Esophagus muscularis mucosa (tissue), 4 donors: ENCODE measurements around the gene DGCR8. TPM values are rescaled to one million over a fixed set of nuclear protein-coding genes. Genes with fewer than 3 reads are reported as not detected.

Experiments used
- DNase-seq: peaks from one replicate; pipeline ENCODE4 v3.0.0-alpha.2; 2017; ENCODE audit errors: extremely low spot score
- H3K27ac ChIP-seq, 4 donors: fragments of 200-600 bp; sonication (generic); replicated peaks in 1 of 4; 1 replicate in 3 of 4; 2 replicates in 1 of 4; pipeline ENCODE4 v1.5.1; 2016 to 2019; ENCODE audit warnings: mild to moderate bottlenecking in 1 of 4
- H3K27me3 ChIP-seq, 4 donors: fragments of 200-600 bp; sonication (generic); one replicate each; pipeline versions ENCODE4 v1.5.1 to v1.6.0; 2016 to 2019
- H3K36me3 ChIP-seq, 4 donors: fragments of 200-600 bp; sonication (generic); one replicate each; pipeline ENCODE4 v1.5.1; 2016 to 2019
- H3K4me1 ChIP-seq, 4 donors: fragments of 200-600 bp; sonication (generic); one replicate each; pipeline ENCODE4 v1.5.1; 2016 to 2019
- H3K4me3 ChIP-seq, 4 donors: fragments of 200-600 bp; sonication (generic); 1 replicate in 2 of 4; 2 replicates in 2 of 4; pipeline ENCODE4 v1.5.1; 2016 to 2019; ENCODE audit warnings: mild to moderate bottlenecking in 4 of 4, moderate library complexity in 1 of 4
- H3K9me3 ChIP-seq, 4 donors: fragments of 200-600 bp; sonication (generic); 1 replicate in 3 of 4; 2 replicates in 1 of 4; pipeline ENCODE4 v1.5.1; 2016 to 2019
- CTCF ChIP-seq, 3 experiments: fragments of 200-600 bp in 2 of 3; fragments of 450-650 bp in 1 of 3; sonication (generic) in 2 of 3; IDR thresholded peaks; one replicate each; pipeline ENCODE4 v1.5.1; 2017 to 2019; ENCODE audit warnings: antibody characterized with exemption in 3 of 3, mild to moderate bottlenecking in 2 of 3, moderate library complexity in 1 of 3
- EP300 ChIP-seq: sonication (generic); formaldehyde crosslinking; IDR thresholded peaks from one replicate; pipeline ENCODE4 v1.6.1; 2017; ENCODE audit warnings: antibody characterized with exemption
- POLR2A ChIP-seq: fragments of 450-650 bp; IDR thresholded peaks from one replicate; pipeline ENCODE4 v1.6.1; 2017; ENCODE audit warnings: antibody characterized with exemption, moderate library complexity, mild to moderate bottlenecking, low read depth
- POLR2AphosphoS5 ChIP-seq, 2 donors: sonication (generic); formaldehyde crosslinking; IDR thresholded peaks; one replicate each; pipeline ENCODE4 v1.6.1; 2017; ENCODE audit warnings: antibody characterized with exemption in 2 of 2
- WGBS: methylation state at CpG from one replicate; pipeline ENCODE4 v1.1.5; 2018; 5-methylcytosine and 5-hydroxymethylcytosine counted together
- intact Hi-C: fragments of 100-400 bp; cut with DNase I; formaldehyde crosslinking; loops from one replicate; pipeline ENCODE4 v1.15.1; 2023
- total RNA-seq, 4 donors: library from RNA; depleted of rRNA; stranded (reverse); fragments of >200 nt; gene quantifications; one replicate each; pipeline versions ENCODE4 v1.1.0 to v1.2.1, GENCODE V29; 2016

Gene DGCR8
- 10 to 100 TPM; 16.9 to 26.6 (median 19.6) TPM for total RNA-seq

GRCh38 chr22:20079745-20080444 lies at the start of gene DGCR8:
TSS of gene DGCR8 (plus strand) at chr22:20080241. CDS start at chr22:20085964, 5,723 bp downstream.
- H3K4me1 ChIP-seq: peaks cover 45 to 51% (median 50%) of the 10 kb centered on the region in 4 donors
- intact Hi-C loops: loop anchor here (5.0 kb wide), 1 partner anchor 63 kb away; the partner anchor contains the start of gene ARVCF
- WGBS: under 1% methylated on average over 39 of the region's 100 CpGs
- H3K27me3 ChIP-seq: no peaks in the 10 kb centered on the region
- no peaks in the 10 kb centered on the region for H3K36me3 ChIP-seq
- TF ChIP-seq POLR2AphosphoS5 (IDR thresholded peaks at IDR 0.05) (peak; percentile 78 to 95), POLR2A (no peak), CTCF (IDR thresholded peaks at IDR 0.05) (peak in 1 of 3 experiments; percentile 21)
- H3K27ac ChIP-seq: peak within 1 kb of the TSS; percentile 87 to 96 (median 92)
- H3K4me3 ChIP-seq: peak within 1 kb of the TSS; percentile 78 to 89 (median 82)
- no peaks in the 10 kb centered on the region for H3K9me3 ChIP-seq
- peak; percentile 94 for DNase-seq

GRCh38 chr22:20031732-20032406 lies 48.2 kb upstream of the DGCR8 start:
- TF ChIP-seq POLR2AphosphoS5 (IDR thresholded peaks at IDR 0.05): no peak
- TF ChIP-seq CTCF (IDR thresholded peaks at IDR 0.05): no peak
- no peak for TF ChIP-seq POLR2A
- intact Hi-C loops: no loop called here
- Histone ChIP-seq H3K9me3 (no peaks in the 10 kb centered on the region), H3K4me3 (no peak overlapping the region), H3K36me3 (peaks cover 3 to 28% (median 16%) of the 10 kb centered on the region in 4 donors), H3K4me1 (peaks cover 22 to 62% (median 44%) of the 10 kb centered on the region in 4 donors), H3K27ac (no peak overlapping the region), H3K27me3 (no peaks in the 10 kb centered on the region)
- no peak for DNase-seq
- WGBS: 94% methylated on average over 16 of the region's 16 CpGs

- Histone ChIP-seq H3K9me3 (no peaks in the 10 kb centered on the region), H3K27me3 (no peaks in the 10 kb centered on the region), H3K36me3 (peaks cover 7 to 30% (median 22%) of the 10 kb centered on the region in 4 donors), H3K4me1 (peaks cover 22 to 62% (median 44%) of the 10 kb centered on the region in 4 donors), H3K4me3 (no peak overlapping the region), H3K27ac (no peak overlapping the region)
- 90% methylated on average over 5 of the region's 7 CpGs for WGBS
- TF ChIP-seq EP300: no peak
- no peak for TF ChIP-seq POLR2A
- no peak for TF ChIP-seq CTCF (IDR thresholded peaks at IDR 0.05)
- no peak for TF ChIP-seq POLR2AphosphoS5 (IDR thresholded peaks at IDR 0.05)
- intact Hi-C loops: no loop called here
- no peak for DNase-seq
Observed at GRCh38 chr22:20032407-20032991, 47.5 kb upstream of the DGCR8 start.

DNA sequence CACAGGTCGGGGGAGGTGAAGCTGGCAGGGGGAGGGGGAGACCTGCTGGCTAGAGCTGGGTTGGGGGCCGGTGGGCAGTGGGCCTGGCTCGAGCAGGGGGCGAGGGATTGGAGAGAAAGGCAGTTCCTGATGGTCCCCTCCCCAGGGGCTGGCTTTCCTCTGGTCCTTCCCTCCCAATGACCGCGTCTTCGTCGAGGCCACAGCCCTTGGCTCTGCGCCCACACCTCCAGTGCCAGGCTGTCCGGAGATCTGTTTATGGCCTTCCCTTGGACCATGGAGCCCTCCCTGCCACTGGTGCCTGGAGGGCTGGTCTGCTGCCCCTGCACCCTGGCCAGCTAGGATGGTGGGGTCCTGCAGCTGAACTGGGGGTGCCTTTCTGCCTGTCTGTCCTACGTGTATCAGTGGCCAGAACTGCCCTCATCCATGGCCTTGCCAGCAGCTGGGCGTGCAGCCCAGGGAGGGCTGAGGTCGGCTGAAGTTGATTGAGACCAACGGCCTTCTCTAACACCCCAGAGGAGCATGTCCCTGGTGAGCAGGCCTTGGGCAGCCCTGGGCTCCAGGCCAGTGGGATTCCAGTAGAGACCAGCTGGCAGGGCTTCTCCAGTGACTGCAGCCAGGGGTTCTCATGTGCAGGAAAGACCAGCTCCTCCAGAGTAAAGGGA lies 46.9 kb upstream of the DGCR8 start:
- peaks cover 22 to 58% (median 44%) of the 10 kb centered on the region in 4 donors for H3K4me1 ChIP-seq
- 53% methylated on average over 8 of the region's 14 CpGs for WGBS
- intact Hi-C loops: no loop called here

More for the DNA sequence above, 46.9 kb upstream of the DGCR8 start:
- Histone ChIP-seq H3K36me3 (peaks cover 14 to 37% (median 29%) of the 10 kb centered on the region in 4 donors), H3K4me3 (no peak overlapping the region), H3K9me3 (no peaks in the 10 kb centered on the region), H3K27me3 (no peaks in the 10 kb centered on the region), H3K27ac (peak overlapping the region in 1 of 4 donors; percentile 22)
- no peak for TF ChIP-seq EP300
- no peak for TF ChIP-seq POLR2A
- no peak for TF ChIP-seq POLR2AphosphoS5 (IDR thresholded peaks at IDR 0.05)
- no peak for TF ChIP-seq CTCF (IDR thresholded peaks at IDR 0.05)
- no peak for DNase-seq
